ENCODE results near the gene SLC4A4.

SLC4A4 gene

GRCh38 chr4:71417150-71417549 lies 78.3 kb downstream of the SLC4A4 start:
- no peak for DNase-seq

GRCh38 chr4:71426381-71427042 lies 87.7 kb downstream of the SLC4A4 start:
- no peak for DNase-seq

DNA sequence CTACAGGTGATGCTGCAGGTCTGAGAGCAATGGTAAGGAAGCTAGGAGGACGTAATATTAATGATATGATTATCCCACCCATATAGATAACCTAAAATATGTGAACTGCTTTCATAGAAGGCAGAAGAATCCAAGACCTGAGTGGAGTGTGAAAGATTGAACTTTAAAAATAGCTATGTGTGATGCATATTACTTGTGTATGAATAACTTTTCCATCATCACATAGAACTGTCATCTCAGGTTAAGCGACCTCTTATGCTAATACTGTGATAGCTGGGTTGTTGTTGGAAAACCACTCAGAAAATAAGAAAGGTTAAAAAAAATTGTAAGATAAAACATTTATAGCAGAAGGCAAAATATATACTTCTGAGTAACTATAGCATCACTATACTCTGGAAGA lies 90.3 kb downstream of the SLC4A4 start:
- DNase-seq: no peak

DNA sequence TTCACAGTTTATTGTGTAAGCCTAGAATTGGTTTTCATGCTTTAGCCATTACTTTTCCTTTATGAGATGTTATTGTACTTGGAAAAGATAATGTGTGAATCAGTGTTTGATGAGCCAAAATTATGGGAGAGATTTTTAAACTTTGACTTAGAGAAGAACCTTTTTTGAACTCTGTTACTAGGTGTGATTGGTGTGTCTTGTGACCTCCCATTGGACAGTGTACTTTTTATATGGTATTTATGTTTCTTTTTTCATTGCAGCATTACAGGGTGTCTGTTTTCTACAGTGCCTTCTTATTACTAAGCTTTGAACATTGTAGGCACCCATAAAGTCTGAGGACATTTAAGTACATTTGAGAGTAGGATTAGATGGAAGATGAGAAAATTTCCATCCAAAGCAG lies 91.1 kb downstream of the SLC4A4 start:
- no peak for DNase-seq

- no peak for DNase-seq
Measured at GRCh38 chr4:71430609-71431008, 91.8 kb downstream of the SLC4A4 start.

DNA sequence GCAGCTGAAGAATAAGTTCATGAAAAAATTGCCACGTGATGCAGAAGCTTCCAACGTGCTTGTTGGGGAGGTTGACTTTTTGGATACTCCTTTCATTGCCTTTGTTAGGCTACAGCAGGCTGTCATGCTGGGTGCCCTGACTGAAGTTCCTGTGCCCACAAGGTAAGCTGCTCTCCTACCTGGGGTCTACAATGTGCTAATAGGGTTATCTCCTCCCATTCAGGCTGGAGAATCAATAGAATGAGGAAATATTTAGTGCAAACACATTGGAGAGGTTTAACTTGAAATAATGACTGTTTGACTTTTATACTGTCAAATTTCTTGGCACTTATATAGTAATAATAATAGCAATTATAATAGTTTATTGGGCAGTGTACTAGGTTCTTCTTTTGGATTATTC lies 101.8 kb downstream of the SLC4A4 start:
- no peak for DNase-seq

DNA sequence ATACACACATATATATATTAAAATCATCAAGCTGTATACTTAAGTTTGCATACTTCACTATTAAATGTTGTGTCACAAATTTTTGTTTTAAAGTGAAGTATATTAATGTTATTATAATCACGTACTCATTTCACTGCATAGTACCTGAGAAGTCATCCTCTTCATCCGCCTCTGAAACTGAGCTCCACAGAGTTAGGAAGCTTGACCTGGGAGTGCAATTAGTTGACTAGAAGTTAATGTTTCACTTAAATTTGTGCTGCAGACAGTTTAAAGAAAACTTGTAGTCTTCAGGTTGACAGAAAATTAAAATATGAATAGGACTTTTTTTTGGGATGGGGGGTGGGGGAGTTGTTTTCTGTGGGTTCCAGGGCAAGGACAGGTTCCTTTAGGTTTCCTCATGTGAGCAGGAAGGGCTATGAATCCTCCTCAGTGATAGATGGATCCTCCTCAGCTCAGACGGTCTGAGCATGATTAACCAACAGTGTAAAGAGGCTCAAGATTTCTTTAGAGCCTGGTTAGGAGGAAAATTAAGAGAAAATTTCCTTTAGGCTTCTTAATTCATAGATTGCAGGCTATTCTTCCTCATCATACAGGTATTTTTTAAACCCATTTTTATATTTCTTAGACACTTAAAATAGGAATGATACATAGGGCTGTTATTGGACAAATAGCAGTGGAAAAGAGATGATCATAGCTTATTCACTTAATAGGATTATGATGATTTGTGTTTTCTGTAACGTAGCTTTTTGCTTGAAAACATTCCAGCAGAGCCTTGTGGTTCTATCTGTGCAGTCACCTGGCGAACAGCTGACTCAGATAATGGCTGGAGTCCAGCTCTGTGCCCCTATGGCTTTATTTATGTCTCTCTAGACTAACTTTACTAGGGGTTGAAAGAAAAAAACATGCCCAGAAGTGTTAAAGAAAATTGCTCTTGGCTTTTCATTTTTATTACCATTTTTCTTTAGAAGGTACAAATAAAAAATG lies 102.7 kb downstream of the SLC4A4 start:
- DNase-seq: no peak

DNA sequence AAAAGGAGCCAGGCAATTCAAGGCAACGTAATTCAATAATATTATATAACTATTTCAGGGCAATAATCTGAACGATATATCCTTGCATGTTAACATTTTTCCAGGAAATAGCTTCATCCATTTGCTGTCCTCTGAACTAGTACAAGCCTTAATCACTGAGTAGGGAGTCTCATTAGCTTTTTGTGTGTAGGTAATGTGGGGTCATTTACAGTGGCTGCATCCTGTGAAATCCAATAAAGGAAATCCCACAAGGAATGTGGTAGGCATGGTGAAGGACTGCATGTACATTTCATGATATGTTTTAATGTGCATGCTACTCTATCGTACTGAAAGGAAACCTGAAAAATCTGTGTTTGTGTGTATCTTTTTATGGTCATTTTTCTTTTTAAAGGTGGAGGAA lies 103.5 kb downstream of the SLC4A4 start:
- DNase-seq: no peak

DNA sequence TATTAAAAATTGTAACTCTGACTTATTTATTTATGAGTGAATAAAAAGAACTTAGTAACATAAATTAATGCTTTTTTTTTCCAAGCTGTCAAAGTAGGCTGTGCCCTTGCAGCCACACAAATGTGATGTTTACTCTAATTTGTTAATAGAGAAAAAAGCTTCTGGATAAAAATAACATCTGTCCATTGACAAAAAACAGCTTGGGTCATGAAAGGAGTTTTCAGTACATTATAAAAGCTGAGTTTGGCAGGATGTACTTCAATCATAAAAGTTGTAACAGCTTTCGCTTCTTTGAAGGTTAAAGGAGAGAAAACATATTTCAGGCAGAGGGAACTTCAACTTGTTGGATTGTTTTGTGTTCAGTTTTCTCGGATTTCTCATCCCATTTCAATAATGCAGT lies 105.6 kb downstream of the SLC4A4 start:
- no peak for DNase-seq

DNA sequence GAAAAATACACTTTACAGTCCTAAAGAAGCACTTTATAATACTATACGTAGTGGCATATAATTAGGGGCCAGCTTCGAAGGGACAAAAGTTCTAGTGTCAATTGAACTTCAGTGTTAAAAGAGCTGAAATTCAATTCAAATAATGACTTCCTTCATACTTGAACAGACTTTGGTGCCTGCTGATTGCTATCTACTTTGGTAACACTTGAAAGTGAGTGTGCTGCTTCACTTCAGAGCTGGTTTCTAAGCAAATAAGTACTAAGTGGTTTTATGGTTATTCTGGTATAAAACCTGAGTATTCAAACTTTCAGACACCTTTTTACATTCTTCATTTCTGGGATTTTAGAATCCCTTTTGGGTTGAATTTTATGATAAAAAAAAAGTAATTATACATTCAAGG lies 107.0 kb downstream of the SLC4A4 start:
- no peak for DNase-seq

DNA sequence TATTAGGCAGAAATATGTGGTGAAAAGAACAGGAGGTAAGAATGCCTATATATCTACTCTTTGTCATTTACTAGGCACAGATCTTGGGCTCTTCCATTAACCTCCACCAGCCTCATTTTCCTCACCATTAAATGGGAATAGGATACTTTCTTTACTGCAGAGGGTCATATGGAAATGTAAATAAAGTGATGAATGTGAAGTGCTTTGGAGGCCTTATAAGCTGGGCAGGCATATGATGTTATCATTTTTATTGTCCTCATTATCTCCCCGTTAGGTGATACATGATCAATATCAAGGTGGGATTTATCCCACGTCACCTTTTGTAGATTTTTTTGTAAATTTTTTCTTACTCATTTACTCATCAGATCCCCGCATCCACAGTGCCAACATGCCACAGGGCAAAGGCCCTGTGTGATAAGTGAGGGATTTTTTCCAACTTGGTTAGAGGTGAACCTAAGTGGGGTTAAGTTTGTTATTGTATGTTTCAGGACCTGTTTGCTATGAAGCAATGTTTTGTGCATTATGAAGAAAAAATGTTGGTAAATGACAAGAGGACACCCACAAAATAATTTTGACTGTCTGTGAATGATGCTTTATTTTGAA lies 107.8 kb downstream of the SLC4A4 start:
- no peak for DNase-seq

DNA sequence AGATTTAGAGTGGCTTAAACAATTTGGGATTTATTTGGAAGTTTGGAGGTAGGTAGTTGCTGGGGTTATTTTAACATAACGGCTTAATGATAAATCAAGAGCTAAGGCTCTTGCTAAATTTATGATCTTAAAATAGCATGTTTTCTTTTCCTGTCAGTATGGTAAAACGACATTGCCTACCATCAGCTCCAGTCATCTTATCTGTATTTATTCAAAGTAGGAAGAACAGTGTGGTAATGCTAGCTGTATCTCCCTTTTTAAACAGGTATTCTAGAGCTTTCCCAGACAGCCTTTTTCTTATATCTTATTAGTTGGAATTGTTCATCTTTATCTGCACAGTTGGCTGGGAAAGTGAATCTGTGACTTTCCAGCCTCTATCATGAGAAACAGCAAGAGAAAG lies 110.2 kb downstream of the SLC4A4 start:
- DNase-seq: no peak

DNA sequence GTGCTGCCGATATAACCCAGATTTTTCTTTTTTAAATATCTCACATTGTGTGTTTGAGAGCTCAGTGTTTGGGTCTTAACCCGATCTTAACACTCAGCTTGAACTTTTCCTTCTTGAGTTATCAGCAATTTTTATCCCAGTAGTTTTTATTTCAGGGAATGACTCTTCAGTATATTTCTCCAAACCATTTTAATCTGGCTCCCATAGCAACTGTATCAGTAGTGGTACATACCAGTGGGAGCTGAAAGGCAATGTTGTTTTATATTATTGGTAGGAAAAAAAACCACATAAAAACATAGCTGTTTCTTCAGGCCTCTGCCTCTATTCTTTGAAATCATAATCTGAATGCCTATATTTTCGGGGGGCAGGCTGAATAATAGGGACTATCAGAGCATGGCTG lies 111.1 kb downstream of the SLC4A4 start:
- DNase-seq: no peak

GRCh38 chr4:71453531-71453930 lies 114.7 kb downstream of the SLC4A4 start:
- no peak for DNase-seq

- no peak for DNase-seq
Measured at GRCh38 chr4:71456841-71457240, 118.0 kb downstream of the SLC4A4 start.

GRCh38 chr4:71460371-71460770 lies 121.6 kb downstream of the SLC4A4 start:
- DNase-seq: no peak

DNA sequence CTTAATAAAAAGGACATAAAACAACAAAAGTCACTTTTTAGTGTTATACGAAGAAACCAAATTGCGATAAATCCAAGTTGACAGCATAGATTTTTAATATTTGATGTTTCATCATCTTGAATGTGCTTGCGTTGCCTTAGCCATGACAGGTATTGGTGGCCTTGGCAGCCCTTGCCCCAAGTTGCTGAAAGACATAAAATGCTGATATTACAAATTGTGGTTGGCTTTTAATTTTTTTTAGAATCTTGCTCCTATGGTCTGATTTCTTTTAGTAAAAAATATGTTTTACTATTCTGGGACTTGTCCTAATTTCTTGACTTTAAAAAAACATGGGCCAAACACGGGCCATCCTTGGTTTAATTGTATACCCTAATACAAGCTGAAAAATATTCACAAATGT lies 122.6 kb downstream of the SLC4A4 start:
- DNase-seq: no peak

- no peak for DNase-seq
Measured at GRCh38 chr4:71466775-71467174, 128.0 kb downstream of the SLC4A4 start.

GRCh38 chr4:71468116-71468710 lies 129.4 kb downstream of the SLC4A4 start:
- no peak for DNase-seq

DNA sequence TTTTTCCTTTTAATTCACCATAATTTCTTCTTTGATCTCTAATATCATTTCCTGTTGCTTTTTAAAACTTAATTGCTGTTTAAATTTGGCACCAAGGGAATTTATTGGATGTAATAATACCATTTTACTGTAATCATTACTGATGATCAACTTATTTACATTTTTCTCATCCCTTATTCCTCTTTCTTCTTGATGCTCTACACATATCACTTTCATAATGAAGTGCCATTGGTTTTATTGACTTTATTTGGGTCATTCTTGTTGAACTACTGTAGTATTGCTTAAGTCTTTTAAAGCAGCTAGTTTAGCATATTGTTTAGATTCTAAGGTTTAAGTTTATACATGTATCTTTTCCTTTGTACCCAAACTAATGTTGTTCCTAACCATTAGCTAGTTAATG lies 130.7 kb downstream of the SLC4A4 start:
- no peak for DNase-seq

- no peak for DNase-seq
Measured at GRCh38 chr4:71470524-71470923, 131.7 kb downstream of the SLC4A4 start.

- DNase-seq: no peak
Measured at GRCh38 chr4:71472946-71473345, 134.1 kb downstream of the SLC4A4 start.

GRCh38 chr4:71473541-71474240 lies 134.9 kb downstream of the SLC4A4 start:
- no peak for DNase-seq

All from activated CD4-positive, alpha-beta T cell treated with anti-CD3 and anti-CD28 coated beads, Interleukin-2, amount 50 U/mL, for 1 hour (primary cell).